Gastroesophageal sphincter (tissue), 3 donors: ENCODE measurements around the gene KCNK4.

Source experiments
- CTCF ChIP-seq, 4 experiments: fragments of 200-600 bp in 2 of 4; fragments of 450-650 bp in 2 of 4; sonication (generic) in 1 of 4; IDR thresholded peaks; one replicate each; pipeline ENCODE4 v1.5.1; 2017 to 2019; ENCODE audit warnings: antibody characterized with exemption in 4 of 4, mild to moderate bottlenecking in 2 of 4, moderate library complexity in 2 of 4
- EP300 ChIP-seq: sonication (generic); formaldehyde crosslinking; IDR thresholded peaks from one replicate; pipeline ENCODE4 v1.6.1; 2017; ENCODE audit warnings: antibody characterized with exemption, mild to moderate bottlenecking
- POLR2A ChIP-seq, 2 donors: fragments of 450-650 bp; IDR thresholded peaks; one replicate each; pipeline ENCODE4 v1.6.1; 2017; ENCODE audit warnings: antibody characterized with exemption in 2 of 2, mild to moderate bottlenecking in 2 of 2, moderate library complexity in 1 of 2
- POLR2AphosphoS5 ChIP-seq: sonication (generic); formaldehyde crosslinking; IDR thresholded peaks from one replicate; pipeline ENCODE4 v1.6.1; 2017; ENCODE audit warnings: antibody characterized with exemption

- TF ChIP-seq CTCF (IDR thresholded peaks at IDR 0.05) (peak in 3 of 4 experiments; percentile 42 to 74 (median 49)), POLR2A (IDR thresholded peaks at IDR 0.05) (peak; percentile 83 to 86), EP300 (no peak), POLR2AphosphoS5 (peak; percentile 87)
Measured at GRCh38 chr11:64317961-64318765, 27.1 kb downstream of the KCNK4 start, which contains the start of gene PRDX5.
